GOT3 (cell line): Measurements from ENCODE around the gene KANTR.

Experiments used
- DNase-seq: peaks from one replicate; lab custom pipeline; 2025; ENCODE audit warnings: mixed read lengths; lab: John Stamatoyannopoulos, UW

Gene KANTR

GRCh38 chrX:53081925-53082772 lies 11.8 kb upstream of the KANTR start, which contains the start of gene TSPYL2:
TSS of gene TSPYL2 (plus strand) at chrX:53082367. CDS start at chrX:53082499, 132 bp downstream.
- DNase-seq = peak; percentile 75

- no peak for DNase-seq
Measured at GRCh38 chrX:53082773-53083616, 10.9 kb upstream of the KANTR start.

GRCh38 chrX:53084043-53084570 lies 9.8 kb upstream of the KANTR start:
- no peak for DNase-seq

GRCh38 chrX:53084863-53085262 lies 9.1 kb upstream of the KANTR start:
- DNase-seq = no peak

GRCh38 chrX:53085661-53086229 lies 8.2 kb upstream of the KANTR start:
- DNase-seq = no peak

- no peak for DNase-seq
Measured at GRCh38 chrX:53086464-53086863, 7.5 kb upstream of the KANTR start.

- DNase-seq = no peak
Measured at GRCh38 chrX:53087388-53087831, 6.5 kb upstream of the KANTR start.

GRCh38 chrX:53088136-53088974 lies 5.6 kb upstream of the KANTR start:
- peak; percentile 8 for DNase-seq

- DNase-seq = no peak
Measured at GRCh38 chrX:53089224-53089842, 4.6 kb upstream of the KANTR start.

GRCh38 chrX:53089925-53090324 lies 4.0 kb upstream of the KANTR start:
- DNase-seq = no peak

GRCh38 chrX:53091354-53091753 lies 2.6 kb upstream of the KANTR start:
- no peak for DNase-seq

- DNase-seq = no peak
Measured at GRCh38 chrX:53093177-53093655, 726 bp upstream of the KANTR start.

- DNase-seq = no peak
Measured at GRCh38 chrX:53094582-53094905, 602 bp downstream of the KANTR start.

GRCh38 chrX:53095796-53096195 lies 1.9 kb downstream of the KANTR start:
- DNase-seq = no peak

GRCh38 chrX:53114864-53115549 lies 21.1 kb downstream of the KANTR start:
- DNase-seq = no peak

GRCh38 chrX:53115550-53115874 lies 21.6 kb downstream of the KANTR start:
- DNase-seq = no peak

GRCh38 chrX:53116101-53116500 lies 22.2 kb downstream of the KANTR start:
- no peak for DNase-seq

- DNase-seq = no peak
Measured at GRCh38 chrX:53122013-53122412, 28.1 kb downstream of the KANTR start.

GRCh38 chrX:53125506-53125905 lies 31.6 kb downstream of the KANTR start:
- no peak for DNase-seq

- DNase-seq = no peak
Measured at GRCh38 chrX:53126377-53126776, 32.4 kb downstream of the KANTR start.
